GM21360 (cell line): ENCODE measurements around the gene LPP.

Source experiments
- ATAC-seq: cut with Tn5 transposase; IDR thresholded peaks from one replicate; pipeline ENCODE4 v1.9.1; 2021; ENCODE audit warnings: mild to moderate bottlenecking, moderate library complexity; ENCODE audit not compliant: unreplicated experiment

The LPP gene

GRCh38 chr3:188244395-188244861, 90.5 kb downstream of the LPP start:
- no peak for ATAC-seq

GRCh38 chr3:188246905-188247304, 92.9 kb downstream of the LPP start:
- no peak for ATAC-seq

GRCh38 chr3:188248036-188248561, 94.1 kb downstream of the LPP start:
- no peak for ATAC-seq

- no peak for ATAC-seq
Observed at GRCh38 chr3:188253123-188253793, 99.3 kb downstream of the LPP start.

GRCh38 chr3:188253800-188254452, 100.0 kb downstream of the LPP start:
- ATAC-seq, result no peak

DNA sequence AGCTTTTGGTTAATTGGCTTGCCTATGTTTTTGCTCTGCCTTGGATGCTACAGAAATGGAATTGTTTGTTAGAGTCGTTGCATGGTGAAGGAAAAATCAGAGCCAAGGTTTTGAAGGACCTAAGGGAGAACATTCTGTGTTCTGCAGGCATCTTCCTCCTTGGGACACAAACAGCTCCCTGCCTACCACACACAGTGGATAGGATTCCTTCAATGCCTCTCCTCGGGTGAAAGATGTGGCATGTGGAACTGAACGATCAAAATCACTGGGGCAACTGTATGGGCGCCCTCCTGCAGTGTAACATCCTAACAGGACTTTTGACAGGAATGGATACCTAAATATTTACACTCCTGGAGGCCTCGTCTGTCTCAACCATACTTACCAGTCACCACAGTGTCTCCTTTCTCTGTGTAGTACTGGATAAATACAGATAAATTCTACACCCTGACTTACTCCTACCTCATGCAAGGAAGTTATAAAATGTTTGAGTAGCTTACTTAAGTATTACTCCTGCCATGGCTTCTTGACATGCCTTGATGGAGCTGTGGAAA, 100.6 kb downstream of the LPP start:
- ATAC-seq, result no peak

- ATAC-seq, result no peak
Observed at GRCh38 chr3:188255190-188255589, 101.2 kb downstream of the LPP start.

DNA sequence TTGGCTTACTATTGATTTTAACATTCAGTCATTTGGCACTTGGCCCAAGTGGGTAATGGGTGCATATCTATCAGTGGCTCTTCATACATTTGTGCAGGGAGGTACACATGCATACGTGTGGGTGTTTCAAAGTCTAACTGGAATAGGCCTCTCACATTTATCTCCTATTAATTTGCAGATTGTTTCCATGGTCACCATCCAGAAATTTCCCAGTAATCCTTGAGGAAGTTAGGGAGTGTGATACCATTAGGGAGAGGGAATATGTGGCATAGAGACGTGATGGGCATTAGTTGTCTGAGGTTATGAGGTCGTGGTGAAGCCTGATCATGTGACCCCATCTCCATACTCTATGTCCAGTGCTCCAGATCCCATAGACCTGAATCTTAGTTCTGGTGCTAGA, 102.8 kb downstream of the LPP start:
- no peak for ATAC-seq

- ATAC-seq, result no peak
Observed at GRCh38 chr3:188257384-188258026, 103.5 kb downstream of the LPP start.

- no peak for ATAC-seq
Observed at GRCh38 chr3:188259191-188259590, 105.2 kb downstream of the LPP start.

DNA sequence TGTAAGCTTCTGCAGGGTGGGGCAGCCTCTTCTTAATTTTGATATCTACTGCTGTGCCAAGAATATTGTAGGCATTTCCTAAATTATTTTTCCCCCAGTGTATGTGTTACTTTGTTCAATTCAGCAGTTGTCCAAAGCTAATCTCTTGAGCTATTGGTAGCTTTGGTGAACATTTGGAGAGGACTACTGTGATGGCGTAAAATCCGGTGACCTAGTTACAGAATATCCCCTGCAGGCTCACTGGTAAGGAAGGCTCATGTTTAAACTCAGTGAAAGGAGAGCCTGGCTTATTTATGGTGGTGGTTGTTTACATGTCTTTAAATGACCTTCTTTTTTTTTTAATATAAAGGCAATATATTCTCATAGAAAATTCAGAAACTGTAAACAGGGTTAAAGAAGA, 105.6 kb downstream of the LPP start:
- no peak for ATAC-seq

DNA sequence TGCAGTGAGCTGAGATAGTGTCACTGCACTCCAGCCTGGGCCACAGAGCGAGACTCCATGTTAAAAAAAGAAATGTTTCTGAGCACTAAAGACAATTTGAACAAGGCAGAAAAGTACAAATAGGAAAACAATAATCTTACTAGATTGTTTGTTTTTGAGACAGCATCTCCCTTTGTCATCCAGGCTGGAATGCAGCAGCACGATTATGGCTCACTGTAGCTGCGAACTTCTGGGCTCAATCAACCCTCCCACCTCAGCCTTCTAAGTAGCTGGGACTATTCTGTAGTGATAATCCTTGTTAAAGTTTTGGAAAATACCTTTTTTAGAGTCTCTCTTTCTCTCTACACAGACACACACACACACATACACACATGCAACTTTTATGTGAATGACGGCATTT, 107.1 kb downstream of the LPP start:
- ATAC-seq, result no peak

- no peak for ATAC-seq
Observed at GRCh38 chr3:188262488-188262887, 108.5 kb downstream of the LPP start.

DNA sequence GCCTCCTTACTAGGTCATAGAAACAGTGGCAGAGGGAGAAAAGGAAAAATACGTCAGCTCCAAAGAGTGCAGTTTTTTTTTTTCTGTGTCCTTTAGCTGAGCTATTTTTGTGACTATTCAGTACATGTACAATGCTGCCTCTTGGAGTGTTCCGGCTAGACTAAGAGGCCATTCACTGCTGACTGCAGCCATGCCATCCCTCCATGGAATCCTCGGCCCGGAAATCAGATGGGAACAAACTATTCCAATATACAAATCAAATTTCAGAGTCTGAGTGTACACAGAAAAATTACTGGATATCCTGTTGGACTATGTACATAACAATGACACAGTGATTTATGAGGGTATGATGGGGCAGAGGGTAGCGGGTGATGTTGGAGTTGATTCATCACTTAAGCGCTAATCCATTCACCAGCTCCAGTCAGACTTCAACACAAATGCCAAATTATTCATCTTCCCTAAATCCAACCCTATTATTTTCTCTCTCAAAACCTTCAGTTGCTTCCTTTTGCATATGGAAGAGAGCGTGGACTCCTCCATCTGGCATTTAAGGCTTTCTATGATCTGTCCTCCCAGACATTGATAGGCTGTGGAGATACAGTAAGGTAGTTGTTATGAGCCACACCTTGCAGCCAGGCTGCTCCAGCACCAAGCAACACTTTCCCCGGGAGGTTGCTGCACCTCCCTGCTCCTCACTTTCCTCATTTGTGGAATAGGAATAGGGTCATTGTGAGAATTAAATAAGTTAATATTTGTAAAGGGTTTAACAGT, 109.1 kb downstream of the LPP start:
- ATAC-seq, result no peak

GRCh38 chr3:188264226-188265207, 110.6 kb downstream of the LPP start:
- no peak for ATAC-seq

DNA sequence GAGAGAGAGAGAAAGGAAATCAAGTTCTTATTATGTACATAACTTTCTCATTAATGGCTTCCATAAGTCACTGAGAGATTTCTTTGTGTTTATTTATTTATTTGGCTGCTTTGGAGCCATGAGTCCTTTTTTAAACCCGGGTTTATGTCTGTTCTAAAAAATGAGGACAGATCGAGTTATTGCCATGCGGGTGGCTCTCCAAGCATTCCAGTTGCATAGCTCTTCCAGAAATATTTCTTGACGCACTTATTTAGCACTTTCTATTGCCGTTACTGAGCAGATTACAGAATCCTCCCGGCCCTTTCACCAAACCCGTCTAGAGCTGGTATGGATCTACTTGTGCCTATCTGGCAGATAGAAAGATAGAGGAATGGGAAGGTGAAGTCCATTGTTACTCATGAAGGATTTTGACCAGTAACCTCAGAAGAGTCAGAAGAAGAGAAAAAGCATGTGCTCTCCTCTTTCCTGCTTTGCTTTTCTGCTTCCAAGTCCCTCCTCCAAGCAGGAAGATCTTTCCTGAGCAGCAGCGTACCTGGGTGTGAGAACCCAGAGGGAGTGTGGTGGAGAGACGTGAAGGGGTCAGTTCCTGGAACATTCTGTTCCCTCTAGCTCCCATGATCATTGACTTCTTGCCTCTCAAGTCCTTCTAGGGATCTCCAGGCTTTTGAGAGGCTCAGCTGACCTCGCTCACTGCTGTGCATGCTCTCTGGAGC, 112.8 kb downstream of the LPP start:
- no peak for ATAC-seq

DNA sequence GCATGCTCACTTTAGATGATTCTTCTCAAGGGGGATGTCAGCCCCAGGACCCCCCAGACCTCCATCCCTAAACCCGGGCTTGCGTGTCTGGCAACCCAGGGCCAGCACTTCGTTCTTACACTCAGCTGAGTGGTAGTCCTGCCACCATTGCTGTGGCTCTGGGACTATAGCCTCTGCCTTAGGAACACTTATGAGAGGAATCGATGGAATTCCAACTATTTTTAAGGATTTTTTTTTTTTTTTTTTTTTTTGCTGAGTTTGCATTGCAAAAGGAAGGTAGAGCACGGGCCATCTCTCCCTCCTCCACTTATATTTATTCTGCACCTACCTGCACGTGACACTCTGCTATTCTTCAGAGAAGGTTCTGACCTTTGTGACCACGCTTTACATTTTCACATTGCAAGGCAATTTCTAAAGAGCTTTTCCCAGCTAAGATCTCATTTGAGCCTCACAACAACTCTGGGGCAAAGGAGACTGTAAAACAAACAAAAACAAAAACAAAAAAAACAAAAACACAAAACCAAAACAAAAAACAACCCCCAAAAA, 113.9 kb downstream of the LPP start:
- ATAC-seq, result no peak

- no peak for ATAC-seq
Observed at GRCh38 chr3:188268336-188268735, 114.4 kb downstream of the LPP start.

DNA sequence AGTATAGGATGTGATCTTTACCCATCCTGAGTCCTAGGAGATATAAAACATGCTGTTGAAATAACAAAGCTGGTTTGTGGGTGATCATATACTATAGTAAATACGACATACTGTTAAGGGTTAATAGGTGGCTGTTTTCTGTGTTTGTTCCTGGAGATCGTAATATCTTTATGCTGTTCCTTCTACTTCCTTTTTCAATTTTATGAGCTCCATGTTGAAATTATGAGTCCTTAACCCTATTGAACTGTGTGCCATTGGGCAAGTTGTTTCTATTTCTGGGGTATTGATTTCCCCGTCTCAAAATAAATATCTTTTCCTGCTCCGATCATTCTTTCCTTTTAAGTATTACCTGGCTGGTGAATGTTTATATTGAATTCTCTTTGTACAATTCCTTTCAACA, 115.1 kb downstream of the LPP start:
- no peak for ATAC-seq
